Mesenteric fat pad (tissue), 1 donor: ENCODE results near the gene SNRPA. TPM values are rescaled to one million over a fixed set of nuclear protein-coding genes. Genes with fewer than 3 reads are reported as not detected.
"Not testable (repeated sequence)": the region's sequence is repeated elsewhere in the genome, so short reads cannot be mapped to it uniquely, and the experiment has no call there.

Experiments used
- DNase-seq: peaks from one replicate; pipeline ENCODE4 v3.0.0-alpha.2; 2020; ENCODE audit warnings: low spot score
- total RNA-seq: library from RNA; stranded (reverse); fragmentation: NEBNext Ultra II Directional; extraction: Animal tissue kit (Norgen Biotek cat#: 25700); gene quantifications from one replicate; pipeline ENCODE4 v1.2.1, GENCODE V29; 2021
- donor health status: DM: yes; HTN: yes; CAD: no.

The SNRPA gene
- total RNA-seq, 1 donor from 2014 or later = 41.3 TPM

- DNase-seq = no peak
Measured at GRCh38 chr19:40719414-40719894, 31.5 kb upstream of the SNRPA start.

GRCh38 chr19:40721140-40721486 is 29.9 kb upstream of the SNRPA start:
- no peak for DNase-seq

GRCh38 chr19:40721936-40722661 is 28.9 kb upstream of the SNRPA start:
- DNase-seq = no peak

GRCh38 chr19:40723661-40724254 is 27.2 kb upstream of the SNRPA start:
- DNase-seq = no peak

- DNase-seq = no peak
Measured at GRCh38 chr19:40724315-40724714, 26.7 kb upstream of the SNRPA start.

- no peak for DNase-seq
Measured at GRCh38 chr19:40724855-40725254, 26.1 kb upstream of the SNRPA start.

GRCh38 chr19:40726279-40726678 is 24.7 kb upstream of the SNRPA start:
- no peak for DNase-seq

GRCh38 chr19:40730065-40730464 is 20.9 kb upstream of the SNRPA start:
- DNase-seq = not testable (repeated sequence)

GRCh38 chr19:40732304-40732703 is 18.7 kb upstream of the SNRPA start:
- DNase-seq = not testable (repeated sequence)

- no peak for DNase-seq
Measured at GRCh38 chr19:40733149-40733548, 17.9 kb upstream of the SNRPA start.

GRCh38 chr19:40735013-40735771 is 15.8 kb upstream of the SNRPA start:
- no peak for DNase-seq

- no peak for DNase-seq
Measured at GRCh38 chr19:40736661-40737060, 14.3 kb upstream of the SNRPA start.

- no peak for DNase-seq
Measured at GRCh38 chr19:40737102-40737644, 13.8 kb upstream of the SNRPA start.

GRCh38 chr19:40739030-40739839 is 11.8 kb upstream of the SNRPA start:
- DNase-seq = no peak

- DNase-seq = no peak
Measured at GRCh38 chr19:40739871-40740703, 10.9 kb upstream of the SNRPA start.

GRCh38 chr19:40740747-40741146 is 10.3 kb upstream of the SNRPA start:
- DNase-seq = no peak

- no peak for DNase-seq
Measured at GRCh38 chr19:40741527-40742390, 9.2 kb upstream of the SNRPA start.

GRCh38 chr19:40742477-40742876 is 8.5 kb upstream of the SNRPA start:
- DNase-seq = no peak

GRCh38 chr19:40742886-40743285 is 8.1 kb upstream of the SNRPA start:
- DNase-seq = no peak
